GM12873 (cell line): ENCODE measurements around the gene MARCHF9.
A peak's percentile ranks its signal among the peaks of the same experiment; 100 is the strongest.

Experiments
- TF ChIP-seq, protein P1 (sequence below): IDR thresholded peaks from 2 replicates; pipeline ENCODE4 v1.5.1; 2012; ENCODE audit warnings: low read depth, mild to moderate bottlenecking, moderate library complexity, low read length, control low read depth; ENCODE audit not compliant: insufficient read depth; ENCODE audit errors: missing control alignments

MARCHF9 gene

DNA sequence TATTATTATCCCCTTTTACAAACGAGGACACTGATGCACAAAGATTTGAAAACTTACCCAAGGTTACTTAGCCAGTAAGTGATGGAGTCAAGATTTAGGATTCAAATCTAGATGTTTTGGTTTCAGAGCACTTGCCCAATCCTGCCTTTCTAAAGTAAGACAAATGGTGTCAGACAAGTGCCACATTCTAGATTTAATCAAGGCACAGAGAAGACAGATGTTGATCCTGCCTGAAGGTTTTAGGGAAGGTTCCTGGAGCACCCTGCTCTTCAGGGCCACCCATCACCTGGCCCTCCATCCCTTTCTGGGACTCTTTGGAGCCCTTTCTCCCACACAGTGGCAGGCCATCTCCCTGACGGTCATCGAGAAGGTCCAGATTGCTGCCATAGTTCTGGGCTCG is 2.9 kb downstream of the MARCHF9 start:
- TF ChIP-seq, protein P1, sequence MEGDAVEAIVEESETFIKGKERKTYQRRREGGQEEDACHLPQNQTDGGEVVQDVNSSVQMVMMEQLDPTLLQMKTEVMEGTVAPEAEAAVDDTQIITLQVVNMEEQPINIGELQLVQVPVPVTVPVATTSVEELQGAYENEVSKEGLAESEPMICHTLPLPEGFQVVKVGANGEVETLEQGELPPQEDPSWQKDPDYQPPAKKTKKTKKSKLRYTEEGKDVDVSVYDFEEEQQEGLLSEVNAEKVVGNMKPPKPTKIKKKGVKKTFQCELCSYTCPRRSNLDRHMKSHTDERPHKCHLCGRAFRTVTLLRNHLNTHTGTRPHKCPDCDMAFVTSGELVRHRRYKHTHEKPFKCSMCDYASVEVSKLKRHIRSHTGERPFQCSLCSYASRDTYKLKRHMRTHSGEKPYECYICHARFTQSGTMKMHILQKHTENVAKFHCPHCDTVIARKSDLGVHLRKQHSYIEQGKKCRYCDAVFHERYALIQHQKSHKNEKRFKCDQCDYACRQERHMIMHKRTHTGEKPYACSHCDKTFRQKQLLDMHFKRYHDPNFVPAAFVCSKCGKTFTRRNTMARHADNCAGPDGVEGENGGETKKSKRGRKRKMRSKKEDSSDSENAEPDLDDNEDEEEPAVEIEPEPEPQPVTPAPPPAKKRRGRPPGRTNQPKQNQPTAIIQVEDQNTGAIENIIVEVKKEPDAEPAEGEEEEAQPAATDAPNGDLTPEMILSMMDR = no peak

DNA sequence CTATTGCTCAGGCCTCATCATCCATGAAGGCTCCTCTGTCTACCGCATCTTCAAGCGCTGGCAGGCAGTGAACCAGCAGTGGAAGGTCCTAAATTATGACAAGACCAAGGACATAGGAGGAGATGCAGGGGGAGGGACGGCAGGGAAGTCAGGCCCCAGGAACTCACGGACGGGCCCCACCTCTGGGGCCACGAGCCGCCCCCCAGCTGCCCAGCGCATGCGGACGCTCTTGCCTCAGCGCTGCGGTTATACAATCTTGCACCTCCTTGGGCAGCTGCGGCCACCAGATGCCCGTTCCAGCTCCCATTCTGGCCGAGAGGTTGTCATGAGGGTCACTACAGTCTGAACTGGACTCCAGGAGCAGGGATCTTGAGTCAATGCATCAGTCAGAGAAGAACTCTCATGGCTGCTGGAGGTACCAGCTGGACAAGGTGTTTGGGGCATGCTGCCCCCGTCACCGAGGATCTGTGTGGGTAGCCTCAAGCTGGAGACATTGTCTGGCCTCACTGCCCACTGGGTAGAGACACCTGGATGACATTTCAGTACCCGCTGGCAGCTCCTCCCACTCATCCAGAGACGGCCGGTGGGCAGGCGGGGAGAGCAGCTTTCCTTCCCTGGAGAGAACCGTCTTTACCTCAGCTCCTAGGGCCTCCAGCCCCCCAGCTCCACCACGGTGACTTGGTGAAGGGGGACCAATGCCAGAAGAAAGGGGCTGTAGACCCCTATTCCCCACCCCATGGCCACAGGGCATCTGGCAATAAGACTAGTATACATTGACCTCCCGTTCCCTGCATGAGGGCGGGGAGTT is 3.9 kb downstream of the MARCHF9 start:
- TF ChIP-seq, protein P1 = no peak

DNA sequence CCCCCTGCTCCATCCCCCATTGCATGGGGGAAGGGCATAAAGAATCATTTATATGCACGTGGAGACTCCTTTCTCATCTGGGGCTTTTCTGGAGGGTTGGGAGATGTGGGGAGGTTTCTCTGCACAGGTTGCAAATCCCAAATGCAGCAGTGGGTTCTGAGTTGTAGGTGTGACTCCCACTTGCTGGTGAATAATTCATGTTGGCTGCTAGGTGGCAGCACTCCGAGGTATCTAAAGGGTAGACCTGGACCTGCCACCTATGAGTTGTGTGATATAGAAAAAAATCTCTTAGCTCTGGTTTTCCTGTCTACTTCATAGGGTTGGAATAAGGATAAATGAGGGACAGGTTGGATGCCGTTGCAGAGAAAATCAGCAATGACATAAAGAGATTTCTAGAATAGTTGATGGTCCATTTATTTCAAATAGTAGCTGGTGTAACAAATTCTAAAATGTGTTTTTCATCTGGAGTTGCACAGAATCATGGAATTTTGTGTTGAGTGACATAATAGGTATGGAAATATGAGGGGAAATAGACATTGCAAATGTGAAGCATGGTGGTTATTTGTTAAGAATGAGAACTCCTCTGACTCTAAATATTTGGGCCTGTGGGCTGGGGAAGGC is 4.6 kb downstream of the MARCHF9 start:
- TF ChIP-seq, protein P1 = peak; percentile 69

DNA sequence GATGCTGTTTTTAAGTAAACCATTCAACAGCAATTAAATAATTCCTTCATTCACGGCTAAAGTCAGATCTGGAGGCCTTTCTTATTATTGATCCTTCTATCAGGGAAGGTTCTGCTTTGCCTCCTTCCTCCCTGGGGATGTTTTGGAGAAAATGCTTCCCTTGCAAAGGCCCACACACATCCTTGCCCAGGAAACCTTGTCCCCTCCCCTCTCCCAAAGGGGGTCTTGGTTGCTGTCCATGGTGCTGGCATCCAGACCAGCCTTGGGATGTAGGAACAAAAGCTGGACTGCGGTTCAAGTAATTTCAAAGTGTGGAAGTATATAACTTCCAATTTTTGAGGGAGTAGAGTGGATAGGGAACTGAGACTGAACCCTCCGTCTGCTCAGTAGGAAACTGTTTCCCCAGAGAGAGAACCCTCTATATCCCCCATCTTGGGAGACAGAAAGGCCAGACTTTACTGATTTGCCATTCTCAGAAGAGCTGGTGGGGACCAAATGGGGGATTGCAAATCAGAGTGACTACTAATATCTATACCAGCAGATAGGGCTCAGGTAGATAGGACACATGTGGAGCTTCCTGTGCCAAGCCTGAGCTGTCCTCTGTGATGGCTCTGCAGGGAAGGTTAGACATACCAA is 5.6 kb downstream of the MARCHF9 start:
- TF ChIP-seq, protein P1 = no peak

DNA sequence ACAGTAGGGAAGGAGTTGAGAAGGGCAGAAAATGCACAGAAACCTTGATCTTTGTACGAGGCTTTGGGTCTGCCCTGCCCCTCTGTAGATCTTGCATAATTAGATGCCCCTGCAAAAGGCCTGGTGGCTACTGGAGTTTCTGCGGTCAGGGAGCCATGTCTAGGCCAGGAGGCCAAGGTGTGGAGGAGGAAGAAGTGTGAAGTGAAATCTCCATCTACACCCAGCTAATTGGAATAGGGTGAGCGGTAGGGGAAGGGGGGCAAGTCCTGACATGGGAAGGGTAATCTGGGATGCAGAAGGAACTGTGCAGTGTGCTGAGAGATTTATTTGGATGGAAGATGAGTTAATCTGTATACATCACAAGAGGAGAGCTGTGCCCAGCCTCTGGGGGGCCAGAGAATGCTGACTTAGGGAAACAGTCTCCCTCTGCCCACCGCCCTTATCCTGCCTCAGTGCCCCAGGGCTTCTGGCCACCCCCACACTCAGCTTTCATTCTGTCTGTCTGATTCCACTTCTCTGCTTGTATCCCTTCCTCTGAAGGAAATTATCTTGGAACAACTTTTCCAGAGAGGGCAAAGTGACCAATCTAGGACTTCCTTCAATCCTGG is 6.6 kb downstream of the MARCHF9 start:
- TF ChIP-seq, protein P1 = no peak

DNA sequence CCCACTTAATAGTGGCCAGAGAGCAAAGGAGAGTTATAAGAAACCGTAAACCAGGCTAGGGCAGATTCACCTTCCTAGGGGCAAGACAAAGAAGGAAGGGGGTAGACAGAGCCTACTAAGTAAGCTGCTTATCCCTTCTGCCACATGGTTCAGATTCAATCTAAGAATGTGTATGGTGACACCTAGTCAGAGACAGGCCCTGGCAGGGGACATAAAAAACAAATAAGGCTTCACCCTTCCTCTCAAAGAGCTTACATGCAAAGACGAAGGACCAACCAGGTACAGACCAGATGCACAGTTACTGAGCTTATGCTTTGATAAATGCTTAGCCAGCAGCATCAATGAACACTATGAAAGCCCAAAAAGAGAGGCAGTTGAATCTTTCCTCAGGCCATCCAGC is 7.6 kb downstream of the MARCHF9 start:
- TF ChIP-seq, protein P1 = no peak

DNA sequence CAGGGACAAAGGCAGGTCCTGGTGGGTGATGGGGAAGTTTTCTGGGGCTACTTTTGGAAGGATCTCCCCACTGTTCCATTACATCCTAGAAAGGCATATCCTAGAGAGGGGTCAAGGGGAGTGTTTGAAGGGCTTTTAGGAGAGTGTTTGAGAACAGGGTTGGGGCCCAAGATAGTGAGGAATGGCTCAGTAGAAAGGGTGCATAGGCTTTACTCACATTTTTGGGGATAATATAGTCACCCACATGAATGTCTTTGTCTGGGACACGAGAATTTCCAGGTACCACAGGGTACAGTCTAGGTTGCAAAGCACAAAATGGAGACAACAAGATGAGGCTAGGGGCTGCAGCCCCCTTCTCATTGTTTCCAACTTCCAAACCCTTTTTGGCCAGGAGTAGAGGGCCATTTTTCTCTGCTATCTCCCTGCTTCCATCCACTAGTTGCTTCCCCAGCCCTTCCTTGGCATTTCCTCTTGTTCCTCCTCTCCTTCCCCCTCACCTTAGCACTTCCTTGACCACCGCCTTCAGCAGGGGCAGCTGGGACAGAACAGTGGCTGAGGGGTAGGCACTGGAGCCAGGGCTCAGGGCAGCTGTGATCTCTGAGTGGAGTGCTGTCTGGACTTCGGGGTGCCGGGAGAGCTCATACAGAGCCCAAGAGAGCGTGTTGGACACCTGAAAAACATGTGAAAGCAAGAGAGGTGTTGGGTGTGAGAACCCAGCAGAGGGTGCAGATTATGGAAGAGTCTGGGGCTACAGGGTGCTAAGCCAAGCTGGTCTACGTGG is 9.2 kb downstream of the MARCHF9 start:
- TF ChIP-seq, protein P1 = no peak
